HK-2 (cell line): Measurements from ENCODE around the gene THTPA.

Experiments used
- DNase-seq: peaks from one replicate; pipeline ENCODE4 v3.0.0-alpha.2; 2018; ENCODE audit not compliant: unreplicated experiment

THTPA gene

GRCh38 chr14:23555882-23556699 lies at the start of gene THTPA:
Gene THTPA (plus strand): TSS chr14:23556271. CDS start chr14:23556758, 487 bp downstream.
- DNase-seq: peak; percentile 91

GRCh38 chr14:23512156-23512555 lies 43.9 kb upstream of the THTPA start:
- no peak for DNase-seq

- no peak for DNase-seq
Measured at GRCh38 chr14:23513005-23513817, 42.9 kb upstream of the THTPA start.

- no peak for DNase-seq
Measured at GRCh38 chr14:23513818-23514643, 42.0 kb upstream of the THTPA start.

GRCh38 chr14:23514644-23514957 lies 41.5 kb upstream of the THTPA start:
- no peak for DNase-seq

- DNase-seq: no peak
Measured at GRCh38 chr14:23517650-23518326, 38.3 kb upstream of the THTPA start.

- no peak for DNase-seq
Measured at GRCh38 chr14:23518709-23519108, 37.4 kb upstream of the THTPA start.

- DNase-seq: no peak
Measured at GRCh38 chr14:23520899-23521533, 35.1 kb upstream of the THTPA start.

- DNase-seq: no peak
Measured at GRCh38 chr14:23521785-23522640, 34.1 kb upstream of the THTPA start.

- no peak for DNase-seq
Measured at GRCh38 chr14:23522643-23523198, 33.4 kb upstream of the THTPA start.

- DNase-seq: no peak
Measured at GRCh38 chr14:23523229-23524016, 32.6 kb upstream of the THTPA start.

GRCh38 chr14:23524954-23525353 lies 31.1 kb upstream of the THTPA start:
- no peak for DNase-seq

GRCh38 chr14:23525611-23526010 lies 30.5 kb upstream of the THTPA start:
- no peak for DNase-seq

- no peak for DNase-seq
Measured at GRCh38 chr14:23528555-23528954, 27.5 kb upstream of the THTPA start.

GRCh38 chr14:23529016-23529415 lies 27.1 kb upstream of the THTPA start:
- DNase-seq: no peak

- DNase-seq: no peak
Measured at GRCh38 chr14:23530375-23531055, 25.6 kb upstream of the THTPA start.

- no peak for DNase-seq
Measured at GRCh38 chr14:23531391-23531790, 24.7 kb upstream of the THTPA start.

GRCh38 chr14:23532658-23533057 lies 23.4 kb upstream of the THTPA start:
- DNase-seq: no peak
